GM12878 (cell line): ENCODE measurements around the gene RASSF8. TPM values are rescaled to one million over a fixed set of nuclear protein-coding genes. Genes with fewer than 3 reads are reported as not detected.

ENCODE experiments used
- ATAC-seq: fragments of 200-7000 bp; cut with Tn5 transposase; 3 replicates; pipeline ENCODE4 v1.9.1; 2020; ENCODE audit warnings: mild to moderate bottlenecking, moderate library complexity
- BruUV-seq: library from RNA; stranded (reverse); fragments of 400-500 nt; replicated peaks from 2 replicates; lab custom pipeline; 2021; lab: Mats Ljungman, UMichigan
- CTCF ChIA-PET: fragments of 300-600 bp; sonication (Branson Sonifier 250); formaldehyde crosslinking; extraction: SDS; loops from one replicate; lab custom pipeline; 2021; ENCODE audit warnings: inconsistent platforms; lab: Yijun Ruan, JAX
- POLR2A ChIA-PET: fragments of 350-600 bp; formaldehyde crosslinking; extraction: SDS; loops from one replicate; lab custom pipeline; 2021; ENCODE audit warnings: inconsistent platforms; lab: Charles Lee
- RAD21 ChIA-PET: fragments of 300-600 bp; sonication (Branson Sonifier 250); formaldehyde crosslinking; loops from one replicate; lab custom pipeline; 2023; ENCODE audit warnings: antibody characterized with exemption; ENCODE audit not compliant: unreplicated experiment; lab: Charles Lee
- SMC1A ChIA-PET: fragments of 300-600 bp; sonication (Branson Sonifier 250); formaldehyde crosslinking; loops from one replicate; lab custom pipeline; 2023; ENCODE audit not compliant: unreplicated experiment, uncharacterized antibody; lab: Charles Lee
- DNase-seq: peaks from one replicate; pipeline ENCODE4 v3.0.0-alpha.2; 2011; ENCODE audit warnings: low read depth, low spot score
- FAIRE-seq: peaks from 3 replicates; lab custom pipeline; 2011; peaks lifted over from hg19 to GRCh38; lab: Jason Lieb, UNC
- H2AFZ ChIP-seq: 2 replicates; pipeline ENCODE4 v1.6.0; 2011; ENCODE audit warnings: low read depth, low read length, control low read depth; ENCODE audit not compliant: control insufficient read depth
- H3K27ac ChIP-seq: 2 replicates; pipeline ENCODE4 v1.5.1; 2011; ENCODE audit warnings: control low read depth; ENCODE audit not compliant: control insufficient read depth, insufficient read depth
- H3K27me3 ChIP-seq, 2 experiments: replicated peaks in 1 of 2; 2 replicates each; pipeline versions ENCODE4 v1.6.0 to v1.6.1; 2011; ENCODE audit warnings: low read length in 1 of 2; ENCODE audit not compliant: control insufficient read depth in 2 of 2, insufficient read depth in 2 of 2
- H3K36me3 ChIP-seq, 2 experiments: 2 replicates each; pipeline ENCODE4 v1.5.1; 2011; ENCODE audit warnings: low read length in 1 of 2; ENCODE audit not compliant: control insufficient read depth in 2 of 2, insufficient read depth in 2 of 2
- H3K4me1 ChIP-seq: 2 replicates; pipeline ENCODE4 v1.6.1; 2011; ENCODE audit warnings: mild to moderate bottlenecking, low read length, moderate library complexity, mixed read lengths; ENCODE audit not compliant: control insufficient read depth, insufficient read depth
- H3K4me2 ChIP-seq: 2 replicates; pipeline ENCODE4 v1.6.0; 2011; ENCODE audit warnings: control low read depth; ENCODE audit not compliant: control insufficient read depth, insufficient read depth
- H3K4me3 ChIP-seq: fragments of 200-600 bp; sonication (generic); 2 replicates; pipeline ENCODE4 v1.5.1; 2016
- H3K79me2 ChIP-seq: 2 replicates; pipeline ENCODE4 v1.6.0; 2011; ENCODE audit warnings: low read length; ENCODE audit not compliant: control insufficient read depth, insufficient read depth
- H3K9ac ChIP-seq: 2 replicates; pipeline ENCODE4 v1.8.0; 2011; ENCODE audit warnings: low read length, control low read depth, mixed read lengths; ENCODE audit not compliant: control insufficient read depth, insufficient read depth
- H3K9me3 ChIP-seq: replicated peaks from 3 replicates; pipeline ENCODE4 v1.5.1; 2011; ENCODE audit warnings: mild to moderate bottlenecking, low read length; ENCODE audit not compliant: control insufficient read depth, insufficient read depth
- H4K20me1 ChIP-seq: 2 replicates; pipeline ENCODE4 v1.6.0; 2011; ENCODE audit not compliant: control insufficient read depth, insufficient read depth
- ATF7 ChIP-seq: fragments of 450-650 bp; IDR thresholded peaks from 2 replicates; pipeline ENCODE4 v1.6.1; 2016; ENCODE audit warnings: low read depth, mild to moderate bottlenecking
- BMI1 ChIP-seq: fragments of 450-650 bp; IDR thresholded peaks from 2 replicates; pipeline ENCODE4 v1.6.1; 2016; ENCODE audit warnings: mild to moderate bottlenecking, moderate library complexity, borderline replicate concordance
- ESRRA ChIP-seq: IDR thresholded peaks from 2 replicates; pipeline ENCODE4 v1.6.1; 2012; ENCODE audit warnings: mild to moderate bottlenecking, low read length, improper control_type of control experiment
- FOS ChIP-seq: IDR thresholded peaks from 3 replicates; pipeline ENCODE4 v1.6.1; 2011; ENCODE audit warnings: borderline replicate concordance; ENCODE audit not compliant: insufficient read length; ENCODE audit errors: extremely low read depth
- HDAC2 ChIP-seq: fragments of 200-600 bp; sonication (generic); IDR thresholded peaks from 2 replicates; pipeline ENCODE4 v1.6.1; 2017
- IKZF2 ChIP-seq, 2 experiments: fragments of 450-650 bp; IDR thresholded peaks; 2 replicates each; pipeline ENCODE4 v1.6.1; 2017; ENCODE audit warnings: mild to moderate bottlenecking in 2 of 2, moderate library complexity in 2 of 2
- MTA3 ChIP-seq: IDR thresholded peaks from 2 replicates; pipeline ENCODE4 v1.6.1; 2012; ENCODE audit warnings: low read length, inconsistent platforms, borderline replicate concordance
- NFIC ChIP-seq: IDR thresholded peaks from 2 replicates; pipeline ENCODE4 v1.6.1; 2012; ENCODE audit warnings: low read depth, mild to moderate bottlenecking, inconsistent platforms, low read length, moderate library complexity
- RAD21 ChIP-seq: IDR thresholded peaks from 2 replicates; pipeline ENCODE4 v1.6.1; 2011; ENCODE audit warnings: mild to moderate bottlenecking, low read depth, low read length, moderate library complexity; ENCODE audit not compliant: insufficient read depth
- RCOR1 ChIP-seq: conservative IDR thresholded peaks from 2 replicates; pipeline ENCODE4 v1.6.1; 2012; ENCODE audit warnings: low read depth, low read length, improper control_type of control experiment
- TCF7 ChIP-seq: IDR thresholded peaks from 2 replicates; pipeline ENCODE4 v1.6.1; 2014; ENCODE audit warnings: antibody characterized with exemption, borderline replicate concordance
- ZNF24 ChIP-seq: fragments of 450-650 bp; IDR thresholded peaks from 2 replicates; pipeline ENCODE4 v1.6.1; 2017; ENCODE audit warnings: antibody characterized with exemption, mild to moderate bottlenecking
- WGBS: methylation state at CpG from one replicate; pipeline ENCODE4 v1.1.6; 2016; ENCODE audit warnings: low lambda C conversion rate; ENCODE audit not compliant: insufficient replicate concordance, insufficient coverage; ENCODE audit errors: missing lambda C conversion rate; 5-methylcytosine and 5-hydroxymethylcytosine counted together
- in situ Hi-C: fragments of 300-500 bp; cut with MboI; formaldehyde crosslinking; loops from 9 replicates; pipeline ENCODE4 v1.14.3; 2018; ENCODE audit warnings: mixed read lengths
- intact Hi-C: fragments of 100-400 bp; cut with micrococcal nuclease; formaldehyde crosslinking; loops from one replicate; pipeline ENCODE4 v1.14.2; 2022; ENCODE audit not compliant: unreplicated experiment
- polyA plus RNA-seq, 11 experiments: library from polyadenylated mRNA; depleted of rRNA in 4 of 11; unstranded in 6 of 11; stranded (reverse) in 5 of 11; fragments of >200 nt; fragmentation: Nextera tagmentation in 4 of 11; fragmentation: Illumina TruSeq in 1 of 11; extraction: Ambion mirVana in 4 of 11; extraction: Trizol in 1 of 11; gene quantifications; 1 replicate in 1 of 11; 2 replicates in 10 of 11; pipeline versions ENCODE4 v1.2.1 to v1.2.3, GENCODE V29; 2011 to 2016; ENCODE audit warnings: inconsistent platforms in 2 of 11, missing spikeins in 2 of 11, low read depth in 1 of 11
- total RNA-seq, 4 experiments: library from RNA; depleted of rRNA in 3 of 4; stranded (reverse); fragments of >200 nt in 3 of 4; fragmentation: Illumina TruSeq in 1 of 4; extraction: Trizol in 1 of 4; gene quantifications; 2 replicates each; pipeline versions ENCODE4 v1.2.1 to v1.2.3, GENCODE V29; 2013 to 2021
- TF ChIP-seq, protein P1 (sequence below): fragments of 450-650 bp; IDR thresholded peaks from 2 replicates; pipeline ENCODE4 v1.6.1; 2018; ENCODE audit warnings: borderline replicate concordance, mild to moderate bottlenecking; ENCODE audit not compliant: partially characterized antibody
- TF ChIP-seq, protein P2 (sequence below): fragments of 450-650 bp; formaldehyde crosslinking; IDR thresholded peaks from 2 replicates; pipeline ENCODE4 v1.5.0; 2022; ENCODE audit warnings: mild to moderate bottlenecking, missing genetic modification characterization
- TF ChIP-seq, protein P3 (sequence below): fragments of 450-650 bp; IDR thresholded peaks from 2 replicates; pipeline ENCODE4 v1.6.1; 2016; ENCODE audit warnings: mild to moderate bottlenecking

The RASSF8 gene
- total and polyA plus RNA-seq, 10 of the 15 experiments (the other 5 are each of a cell fraction or from before 2014, with no cell fraction given): 0.06 to 0.18 (median 0.08) TPM; not detected in 6

DNA sequence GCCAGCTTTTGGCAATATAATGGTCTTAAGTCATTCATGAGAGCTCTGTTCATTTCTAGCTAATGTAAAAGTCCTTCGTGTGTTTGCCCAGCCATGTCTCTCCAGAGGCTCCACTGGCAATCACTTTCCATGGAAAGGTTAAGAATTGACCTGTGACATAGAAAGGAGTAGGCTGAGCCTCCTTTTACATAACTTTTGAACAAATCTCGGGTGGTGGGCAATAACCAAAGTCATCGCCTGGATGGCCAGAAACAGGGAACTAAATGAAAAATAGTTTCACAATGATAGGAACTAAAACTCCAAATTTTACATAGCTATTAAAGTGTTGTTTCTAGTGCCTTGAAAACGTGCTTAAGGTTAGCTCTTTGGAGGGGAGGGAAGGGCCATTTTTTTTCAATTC lies 159.8 kb downstream of the RASSF8 start (continued):
- TF ChIP-seq, protein P1, sequence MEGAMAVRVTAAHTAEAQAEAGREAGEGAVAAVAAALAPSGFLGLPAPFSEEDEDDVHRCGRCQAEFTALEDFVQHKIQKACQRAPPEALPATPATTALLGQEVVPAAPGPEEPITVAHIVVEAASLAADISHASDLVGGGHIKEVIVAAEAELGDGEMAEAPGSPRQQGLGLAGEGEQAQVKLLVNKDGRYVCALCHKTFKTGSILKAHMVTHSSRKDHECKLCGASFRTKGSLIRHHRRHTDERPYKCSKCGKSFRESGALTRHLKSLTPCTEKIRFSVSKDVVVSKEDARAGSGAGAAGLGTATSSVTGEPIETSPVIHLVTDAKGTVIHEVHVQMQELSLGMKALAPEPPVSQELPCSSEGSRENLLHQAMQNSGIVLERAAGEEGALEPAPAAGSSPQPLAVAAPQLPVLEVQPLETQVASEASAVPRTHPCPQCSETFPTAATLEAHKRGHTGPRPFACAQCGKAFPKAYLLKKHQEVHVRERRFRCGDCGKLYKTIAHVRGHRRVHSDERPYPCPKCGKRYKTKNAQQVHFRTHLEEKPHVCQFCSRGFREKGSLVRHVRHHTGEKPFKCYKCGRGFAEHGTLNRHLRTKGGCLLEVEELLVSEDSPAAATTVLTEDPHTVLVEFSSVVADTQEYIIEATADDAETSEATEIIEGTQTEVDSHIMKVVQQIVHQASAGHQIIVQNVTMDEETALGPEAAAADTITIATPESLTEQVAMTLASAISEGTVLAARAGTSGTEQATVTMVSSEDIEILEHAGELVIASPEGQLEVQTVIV: no peak
- TF ChIP-seq TCF7 (no peak), RCOR1 (no peak)
- TF ChIP-seq, protein P2, sequence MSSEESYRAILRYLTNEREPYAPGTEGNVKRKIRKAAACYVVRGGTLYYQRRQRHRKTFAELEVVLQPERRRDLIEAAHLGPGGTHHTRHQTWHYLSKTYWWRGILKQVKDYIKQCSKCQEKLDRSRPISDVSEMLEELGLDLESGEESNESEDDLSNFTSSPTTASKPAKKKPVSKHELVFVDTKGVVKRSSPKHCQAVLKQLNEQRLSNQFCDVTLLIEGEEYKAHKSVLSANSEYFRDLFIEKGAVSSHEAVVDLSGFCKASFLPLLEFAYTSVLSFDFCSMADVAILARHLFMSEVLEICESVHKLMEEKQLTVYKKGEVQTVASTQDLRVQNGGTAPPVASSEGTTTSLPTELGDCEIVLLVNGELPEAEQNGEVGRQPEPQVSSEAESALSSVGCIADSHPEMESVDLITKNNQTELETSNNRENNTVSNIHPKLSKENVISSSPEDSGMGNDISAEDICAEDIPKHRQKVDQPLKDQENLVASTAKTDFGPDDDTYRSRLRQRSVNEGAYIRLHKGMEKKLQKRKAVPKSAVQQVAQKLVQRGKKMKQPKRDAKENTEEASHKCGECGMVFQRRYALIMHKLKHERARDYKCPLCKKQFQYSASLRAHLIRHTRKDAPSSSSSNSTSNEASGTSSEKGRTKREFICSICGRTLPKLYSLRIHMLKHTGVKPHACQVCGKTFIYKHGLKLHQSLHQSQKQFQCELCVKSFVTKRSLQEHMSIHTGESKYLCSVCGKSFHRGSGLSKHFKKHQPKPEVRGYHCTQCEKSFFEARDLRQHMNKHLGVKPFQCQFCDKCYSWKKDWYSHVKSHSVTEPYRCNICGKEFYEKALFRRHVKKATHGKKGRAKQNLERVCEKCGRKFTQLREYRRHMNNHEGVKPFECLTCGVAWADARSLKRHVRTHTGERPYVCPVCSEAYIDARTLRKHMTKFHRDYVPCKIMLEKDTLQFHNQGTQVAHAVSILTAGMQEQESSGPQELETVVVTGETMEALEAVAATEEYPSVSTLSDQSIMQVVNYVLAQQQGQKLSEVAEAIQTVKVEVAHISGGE: no peak

DNA sequence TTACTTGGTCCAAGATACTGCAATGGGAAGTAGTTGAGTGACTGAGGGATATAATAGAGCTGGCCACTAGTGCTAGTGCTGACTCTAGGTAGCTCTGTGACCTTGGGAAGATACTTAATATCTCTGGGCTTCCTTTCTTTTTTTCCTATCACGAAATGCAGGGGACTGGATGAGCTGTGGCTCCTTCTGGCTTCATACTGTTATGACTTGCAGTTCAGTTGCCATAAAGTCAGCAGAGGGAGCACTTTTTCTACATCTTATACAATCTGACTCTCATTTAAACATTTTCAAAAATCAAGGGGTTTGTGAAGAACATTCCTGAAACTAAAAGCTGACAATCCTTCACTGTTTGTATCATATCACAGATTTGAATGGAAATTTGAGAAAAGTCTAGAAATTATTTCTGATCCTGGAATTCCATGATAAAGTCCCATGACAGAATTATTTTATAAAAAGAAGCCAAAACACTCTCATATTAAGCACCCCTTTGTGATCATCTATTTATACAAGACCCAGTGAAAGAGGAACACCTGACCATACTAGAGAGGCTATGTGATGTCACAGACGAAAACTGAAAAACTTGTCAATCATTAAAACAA lies 161.0 kb downstream of the RASSF8 start:
- WGBS: 2% methylated on average over 2 of the region's 2 CpGs
- H3K4me3 ChIP-seq: no peak overlapping the region
- H3K4me2 ChIP-seq: no peak overlapping the region
- H3K4me1 ChIP-seq: peaks cover 25% of the 10 kb centered on the region
- ATAC-seq: peak; percentile 57
- H3K27me3 ChIP-seq: peaks cover 8 to 28% of the 10 kb centered on the region in 2 experiments
- no TSS peak for BruUV-seq
- no peaks in the 10 kb centered on the region; the same call in 2 of the 3 replicates for H3K9me3 ChIP-seq
- ChIA-PET SMC1A (interaction anchor here (0.6 to 8.3 kb wide), 67 partner anchors 8 to 892 kb away, joined by 3 to 91 read pairs (median 4); partner anchors contain the start of gene SSPN), RAD21 (interaction anchor here (0.6 to 4.6 kb wide), 50 partner anchors 8 to 766 kb away, joined by 3 to 24 read pairs (median 4); partner anchors contain the start of gene SSPN), POLR2A (interaction anchor here (0.6 to 1.9 kb wide), 4 partner anchors 37 to 290 kb away, joined by 3 to 11 read pairs (median 3); no protein-coding TSS in a partner anchor), CTCF (interaction anchor here (0.6 to 7.8 kb wide), 72 partner anchors 9 to 895 kb away, joined by 3 to 74 read pairs (median 5); no protein-coding TSS in a partner anchor)
- H2AFZ ChIP-seq: no peak overlapping the region
- no peak overlapping the region for H3K9ac ChIP-seq
- no peaks in the 10 kb centered on the region for H3K79me2 ChIP-seq
- no peaks in the 10 kb centered on the region for H3K36me3 ChIP-seq
- no peak overlapping the region for H3K27ac ChIP-seq
- DNase-seq: no peak
- in situ Hi-C loops: loop anchor here (25.0 kb wide), 1 partner anchor 518 kb away; no protein-coding TSS in a partner anchor
- H4K20me1 ChIP-seq: no peaks in the 10 kb centered on the region
- intact Hi-C loops: loop anchor here (2.0 kb wide), 1 partner anchor 351 kb away; no protein-coding TSS in a partner anchor
- FAIRE-seq: peak; percentile 76
- TF ChIP-seq IKZF2 (IDR thresholded peaks at IDR 0.05) (0 out of 4 replicates have a peak, but pooled peaks of 1 of the 2 experiments have one; percentile 38), RAD21 (peak; percentile 65), ATF7 (peak; percentile 85), HDAC2 (no peak), MTA3 (no peak), ZNF24 (no peak), FOS (no peak), BMI1 (0 out of 2 replicates have a peak, but pooled peaks have one; percentile 15), ESRRA (no peak), NFIC (no peak)
- TF ChIP-seq, protein P3, sequence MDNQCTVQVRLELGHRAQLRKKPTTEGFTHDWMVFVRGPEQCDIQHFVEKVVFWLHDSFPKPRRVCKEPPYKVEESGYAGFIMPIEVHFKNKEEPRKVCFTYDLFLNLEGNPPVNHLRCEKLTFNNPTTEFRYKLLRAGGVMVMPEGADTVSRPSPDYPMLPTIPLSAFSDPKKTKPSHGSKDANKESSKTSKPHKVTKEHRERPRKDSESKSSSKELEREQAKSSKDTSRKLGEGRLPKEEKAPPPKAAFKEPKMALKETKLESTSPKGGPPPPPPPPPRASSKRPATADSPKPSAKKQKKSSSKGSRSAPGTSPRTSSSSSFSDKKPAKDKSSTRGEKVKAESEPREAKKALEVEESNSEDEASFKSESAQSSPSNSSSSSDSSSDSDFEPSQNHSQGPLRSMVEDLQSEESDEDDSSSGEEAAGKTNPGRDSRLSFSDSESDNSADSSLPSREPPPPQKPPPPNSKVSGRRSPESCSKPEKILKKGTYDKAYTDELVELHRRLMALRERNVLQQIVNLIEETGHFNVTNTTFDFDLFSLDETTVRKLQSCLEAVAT: no peak
